B cell (primary cell): Measurements from ENCODE around the gene NRF1. TPM values are rescaled to one million over a fixed set of nuclear protein-coding genes. Genes with fewer than 3 reads are reported as not detected.

Experiments used
- ATAC-seq: fragments of 200-7000 bp; cut with Tn5 transposase; one replicate; pipeline ENCODE4 v1.10.0; 2021; ENCODE audit warnings: low read depth, mild to moderate bottlenecking, moderate number of reproducible peaks, moderate library complexity
- CTCF ChIA-PET: fragments of 350-600 bp; sonication (Branson Sonifier 250); formaldehyde crosslinking; loops from one replicate; lab custom pipeline; 2021; ENCODE audit warnings: antibody characterized with exemption, inconsistent platforms; lab: Charles Lee
- POLR2A ChIA-PET: fragments of 350-600 bp; sonication (Branson Sonifier 250); formaldehyde crosslinking; loops from one replicate; lab custom pipeline; 2021; ENCODE audit warnings: antibody characterized with exemption; lab: Charles Lee
- DNase-seq: peaks from one replicate; pipeline ENCODE4 v3.0.0; 2013
- H2AFZ ChIP-seq: 2 replicates; pipeline ENCODE4 v1.6.1; 2012; ENCODE audit warnings: mild to moderate bottlenecking, low read depth, low read length; ENCODE audit not compliant: insufficient read depth, poor library complexity, severe bottlenecking
- H3K27ac ChIP-seq, 2 donors: 1 replicate in 1 of 2; 2 replicates in 1 of 2; pipeline ENCODE4 v1.5.1; 2012 to 2013; ENCODE audit warnings: low read length in 2 of 2, mild to moderate bottlenecking in 2 of 2, moderate library complexity in 1 of 2
- H3K27me3 ChIP-seq, 4 experiments: fragments of 200-600 bp in 1 of 4; sonication (generic) in 1 of 4; replicated peaks in 1 of 4; 1 replicate in 2 of 4; 2 replicates in 2 of 4; pipeline versions ENCODE4 v1.6.1 to v1.7.0; 2013 to 2016; ENCODE audit warnings: low read length in 3 of 4, mild to moderate bottlenecking in 2 of 4, mixed read lengths in 1 of 4, moderate library complexity in 1 of 4; ENCODE audit not compliant: insufficient read depth in 4 of 4, control insufficient read depth in 3 of 4; ENCODE audit errors: control extremely low read depth in 1 of 4
- H3K36me3 ChIP-seq, 2 experiments: replicated peaks in 1 of 2; 1 replicate in 1 of 2; 2 replicates in 1 of 2; pipeline versions ENCODE4 v1.6.1 to v1.7.1; 2013; ENCODE audit warnings: low read length in 1 of 2; ENCODE audit not compliant: insufficient read depth in 2 of 2, control insufficient read depth in 1 of 2; ENCODE audit errors: control extremely low read depth in 1 of 2, extremely low read depth in 1 of 2
- H3K4me1 ChIP-seq, 2 donors: fragments of 200-600 bp in 1 of 2; sonication (generic) in 1 of 2; 1 replicate in 1 of 2; 2 replicates in 1 of 2; pipeline versions ENCODE4 v1.5.1 to v1.6.1; 2013 to 2017; ENCODE audit warnings: low read length in 2 of 2; ENCODE audit not compliant: control insufficient read depth in 2 of 2, insufficient read depth in 2 of 2
- H3K4me2 ChIP-seq: replicated peaks from 2 replicates; pipeline ENCODE3; 2012; ENCODE audit warnings: mild to moderate bottlenecking, low read depth, low read length; ENCODE audit not compliant: poor library complexity, severe bottlenecking
- H3K4me3 ChIP-seq, 5 experiments: fragments of 200-600 bp in 1 of 5; sonication (generic) in 1 of 5; 1 replicate in 3 of 5; 2 replicates in 2 of 5; pipeline versions ENCODE4 v1.5.1 to v1.7.0; 2011 to 2016; ENCODE audit warnings: low read length in 4 of 5, mild to moderate bottlenecking in 4 of 5, low read depth in 2 of 5, control low read depth in 1 of 5, moderate library complexity in 1 of 5; ENCODE audit not compliant: insufficient read depth in 1 of 5; ENCODE audit errors: control extremely low read depth in 1 of 5, extremely low read depth in 1 of 5
- H3K79me2 ChIP-seq: fragments of 200-600 bp; sonication (generic); one replicate; pipeline ENCODE4 v1.6.0; 2016; ENCODE audit warnings: low read length; ENCODE audit not compliant: control insufficient read depth, insufficient read depth
- H3K9ac ChIP-seq: fragments of 200-600 bp; sonication (generic); 2 replicates; pipeline ENCODE4 v1.6.1; 2017; ENCODE audit warnings: mild to moderate bottlenecking, low read length, moderate library complexity
- H3K9me3 ChIP-seq, 3 donors: one replicate each; pipeline versions ENCODE4 v1.6.1 to v1.7.1; 2013; ENCODE audit warnings: low read length in 2 of 3; ENCODE audit not compliant: control insufficient read depth in 2 of 3, insufficient read depth in 1 of 3; ENCODE audit errors: control extremely low read depth in 1 of 3
- H4K20me1 ChIP-seq: 2 replicates; pipeline ENCODE4 v1.6.0; 2012; ENCODE audit warnings: mild to moderate bottlenecking, low read length; ENCODE audit not compliant: insufficient read depth, control insufficient read depth, poor library complexity, severe bottlenecking
- H3K27ac Mint-ChIP-seq: one replicate; pipeline ENCODE4 v1.8.0; 2021; ENCODE audit warnings: mixed read lengths
- H3K27me3 Mint-ChIP-seq: one replicate; pipeline ENCODE4 v1.8.0; 2021; ENCODE audit warnings: mixed read lengths
- H3K4me1 Mint-ChIP-seq: one replicate; pipeline ENCODE4 v1.8.0; 2021; ENCODE audit warnings: mixed read lengths
- H3K4me3 Mint-ChIP-seq: one replicate; pipeline ENCODE4 v1.8.0; 2021; ENCODE audit warnings: mixed read lengths
- H3K9me3 Mint-ChIP-seq: one replicate; pipeline ENCODE4 v1.8.0; 2022; ENCODE audit warnings: mixed read lengths; ENCODE audit not compliant: insufficient read depth
- EZH2 ChIP-seq: IDR thresholded peaks from 2 replicates; pipeline ENCODE4 v1.6.1; 2012; ENCODE audit warnings: borderline replicate concordance, low read depth, mild to moderate bottlenecking, moderate library complexity, low read length; ENCODE audit not compliant: insufficient read depth, poor library complexity, severe bottlenecking
- WGBS: methylation state at CpG from one replicate; pipeline ENCODE4 v1.1.5; 2013; ENCODE audit warnings: missing lambda C conversion rate; ENCODE audit not compliant: insufficient coverage; 5-methylcytosine and 5-hydroxymethylcytosine counted together
- intact Hi-C: fragments of 100-400 bp; cut with micrococcal nuclease; formaldehyde crosslinking; loops from one replicate; pipeline ENCODE4 v1.10.0; 2022
- polyA plus RNA-seq: library from polyadenylated mRNA; depleted of rRNA; stranded (reverse); fragments of >200 nt; gene quantifications from 2 replicates; pipeline ENCODE4 v1.2.3, GENCODE V29; 2012
- total RNA-seq, 2 donors: library from RNA; stranded (reverse); fragments of 120-200 nt in 1 of 2; gene quantifications; 1 replicate in 1 of 2; 2 replicates in 1 of 2; pipeline versions ENCODE4 v1.2.3 to v1.2.4, GENCODE V29; 2013 to 2022
- TF ChIP-seq, protein P1 (sequence below): fragments of 200-600 bp; IDR thresholded peaks from one replicate; pipeline ENCODE4 v1.8.0; 2022; ENCODE audit warnings: antibody characterized with exemption, mild to moderate bottlenecking

The NRF1 gene
- total and polyA plus RNA-seq, 2 donors (not counting 1 experiment from before 2014, with no cell fraction given): 19.6 to 53.0 TPM

DNA sequence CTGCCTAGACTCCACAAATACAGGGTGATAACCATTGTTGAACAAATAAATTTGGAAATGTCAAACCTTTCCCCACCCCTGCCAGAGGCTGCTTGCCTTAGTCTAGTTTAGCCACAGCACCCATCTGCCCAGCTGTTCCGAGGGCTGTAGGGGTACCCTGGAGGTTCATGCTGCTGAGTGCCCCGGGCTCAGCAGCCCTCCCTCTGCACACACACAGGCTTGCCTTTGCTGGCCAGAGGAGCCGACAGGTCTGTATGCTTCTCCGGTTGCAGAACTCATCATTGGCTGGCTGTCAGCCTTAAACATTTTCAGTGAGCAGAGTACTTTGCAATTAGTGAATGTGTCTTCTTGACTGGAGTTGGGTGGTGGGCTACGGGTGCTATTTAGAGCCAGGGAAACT, 122.9 kb downstream of the NRF1 start:
- peaks cover 18 to 49% of the 10 kb centered on the region in 2 experiments for H3K36me3 ChIP-seq
- no peaks in the 10 kb centered on the region for H3K4me1 ChIP-seq
- no peak overlapping the region for H3K4me2 ChIP-seq
- TF ChIP-seq, protein P1, sequence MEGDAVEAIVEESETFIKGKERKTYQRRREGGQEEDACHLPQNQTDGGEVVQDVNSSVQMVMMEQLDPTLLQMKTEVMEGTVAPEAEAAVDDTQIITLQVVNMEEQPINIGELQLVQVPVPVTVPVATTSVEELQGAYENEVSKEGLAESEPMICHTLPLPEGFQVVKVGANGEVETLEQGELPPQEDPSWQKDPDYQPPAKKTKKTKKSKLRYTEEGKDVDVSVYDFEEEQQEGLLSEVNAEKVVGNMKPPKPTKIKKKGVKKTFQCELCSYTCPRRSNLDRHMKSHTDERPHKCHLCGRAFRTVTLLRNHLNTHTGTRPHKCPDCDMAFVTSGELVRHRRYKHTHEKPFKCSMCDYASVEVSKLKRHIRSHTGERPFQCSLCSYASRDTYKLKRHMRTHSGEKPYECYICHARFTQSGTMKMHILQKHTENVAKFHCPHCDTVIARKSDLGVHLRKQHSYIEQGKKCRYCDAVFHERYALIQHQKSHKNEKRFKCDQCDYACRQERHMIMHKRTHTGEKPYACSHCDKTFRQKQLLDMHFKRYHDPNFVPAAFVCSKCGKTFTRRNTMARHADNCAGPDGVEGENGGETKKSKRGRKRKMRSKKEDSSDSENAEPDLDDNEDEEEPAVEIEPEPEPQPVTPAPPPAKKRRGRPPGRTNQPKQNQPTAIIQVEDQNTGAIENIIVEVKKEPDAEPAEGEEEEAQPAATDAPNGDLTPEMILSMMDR: no peak
- TF ChIP-seq EZH2: no peak
- H3K4me3 ChIP-seq: no peak overlapping the region
- Mint-ChIP-seq H3K9me3 (no peaks in the 10 kb centered on the region), H3K27ac (no peak overlapping the region), H3K4me3 (no peak overlapping the region), H3K4me1 (no peaks in the 10 kb centered on the region), H3K27me3 (no peaks in the 10 kb centered on the region)
- ChIA-PET CTCF (no interaction called here), POLR2A (no interaction called here)
- no peaks in the 10 kb centered on the region for H3K79me2 ChIP-seq
- no peak overlapping the region for H2AFZ ChIP-seq
- H3K27ac ChIP-seq: no peak overlapping the region
- ATAC-seq (no peak), DNase-seq (no peak)
- no peaks in the 10 kb centered on the region for H3K9me3 ChIP-seq
- WGBS: 94% methylated on average over 2 of the region's 5 CpGs
- H3K9ac ChIP-seq: no peak overlapping the region
- intact Hi-C loops: loop anchor here (10.0 kb wide), 1 partner anchor 90 kb away; no protein-coding TSS in a partner anchor
- H3K27me3 ChIP-seq: no peaks in the 10 kb centered on the region
- H4K20me1 ChIP-seq: no peaks in the 10 kb centered on the region

DNA sequence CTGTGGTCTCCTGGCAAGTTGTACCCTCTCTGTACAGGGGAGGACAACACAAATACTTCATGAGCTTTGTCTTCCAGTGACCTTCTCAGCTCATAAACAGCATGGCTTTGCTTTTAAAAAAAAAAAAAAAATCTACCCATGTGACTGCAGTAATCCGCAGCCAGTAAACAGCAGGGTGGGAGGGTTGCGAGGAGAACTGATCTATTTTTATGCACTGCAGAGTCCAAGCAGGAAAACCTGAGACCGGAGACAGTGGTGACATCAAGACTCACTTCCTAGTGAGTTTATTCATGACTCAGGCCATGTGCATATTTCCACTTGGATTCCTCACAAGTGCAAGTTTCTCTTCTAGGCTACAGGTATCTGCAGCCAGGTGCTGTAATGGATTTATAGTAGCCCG, 127.9 kb downstream of the NRF1 start:
- CTCF ChIA-PET: interaction anchor here (0.5 to 1.3 kb wide), 2 partner anchors 86 to 202 kb away, joined by 4 to 5 read pairs; no protein-coding TSS in a partner anchor
- Histone ChIP-seq H2AFZ (no peak overlapping the region), H3K9me3 (no peaks in the 10 kb centered on the region), H3K4me1 (no peaks in the 10 kb centered on the region), H3K79me2 (no peaks in the 10 kb centered on the region), H3K36me3 (peaks cover 19 to 46% of the 10 kb centered on the region in 2 experiments), H3K9ac (no peak overlapping the region), H3K27ac (no peak overlapping the region), H4K20me1 (no peaks in the 10 kb centered on the region), H3K4me2 (no peak overlapping the region), H3K4me3 (no peak overlapping the region), H3K27me3 (no peaks in the 10 kb centered on the region)
- no peak overlapping the region for H3K4me3 Mint-ChIP-seq
- POLR2A ChIA-PET: no interaction called here
- intact Hi-C loops: loop anchor here (10.0 kb wide), 1 partner anchor 85 kb away; no protein-coding TSS in a partner anchor
- no peak for DNase-seq
- TF ChIP-seq, protein P1: no peak
- no peak for TF ChIP-seq EZH2
- no peak overlapping the region for H3K27ac Mint-ChIP-seq
- H3K9me3 Mint-ChIP-seq: no peaks in the 10 kb centered on the region
- no peak for ATAC-seq
- no peaks in the 10 kb centered on the region for H3K27me3 Mint-ChIP-seq
- H3K4me1 Mint-ChIP-seq: no peaks in the 10 kb centered on the region
- WGBS: 97% methylated on average over 3 of the region's 4 CpGs
